GM19397 (cell line): Measurements from ENCODE around the gene KIAA0513.

Experiments
- ATAC-seq: cut with Tn5 transposase; IDR thresholded peaks from one replicate; pipeline ENCODE4 v1.9.1; 2021; ENCODE audit warnings: mild to moderate bottlenecking, moderate library complexity; ENCODE audit not compliant: unreplicated experiment

The KIAA0513 gene

GRCh38 chr16:85129876-85130704 is 102.5 kb downstream of the KIAA0513 start:
- ATAC-seq: no peak

- ATAC-seq: no peak
Measured at GRCh38 chr16:85130705-85131028, 103.1 kb downstream of the KIAA0513 start.

- no peak for ATAC-seq
Measured at GRCh38 chr16:85132456-85133289, 105.1 kb downstream of the KIAA0513 start.

- no peak for ATAC-seq
Measured at GRCh38 chr16:85133290-85133599, 105.7 kb downstream of the KIAA0513 start.

GRCh38 chr16:85134076-85134788 is 106.6 kb downstream of the KIAA0513 start:
- ATAC-seq: no peak

- no peak for ATAC-seq
Measured at GRCh38 chr16:85134789-85135142, 107.2 kb downstream of the KIAA0513 start.

GRCh38 chr16:85136213-85136701 is 108.7 kb downstream of the KIAA0513 start:
- no peak for ATAC-seq

- no peak for ATAC-seq
Measured at GRCh38 chr16:85136702-85137322, 109.2 kb downstream of the KIAA0513 start.

GRCh38 chr16:85137323-85138072 is 109.9 kb downstream of the KIAA0513 start:
- ATAC-seq: no peak

GRCh38 chr16:85138073-85138824 is 110.7 kb downstream of the KIAA0513 start:
- ATAC-seq: no peak

GRCh38 chr16:85138825-85139627 is 111.4 kb downstream of the KIAA0513 start:
- no peak for ATAC-seq

GRCh38 chr16:85139881-85140339 is 112.3 kb downstream of the KIAA0513 start:
- ATAC-seq: no peak

GRCh38 chr16:85140455-85141012 is 112.9 kb downstream of the KIAA0513 start:
- ATAC-seq: no peak

GRCh38 chr16:85141491-85142128 is 114.0 kb downstream of the KIAA0513 start:
- ATAC-seq: no peak

GRCh38 chr16:85142129-85142513 is 114.5 kb downstream of the KIAA0513 start:
- ATAC-seq: no peak

- ATAC-seq: no peak
Measured at GRCh38 chr16:85142771-85143211, 115.2 kb downstream of the KIAA0513 start.
